ENCODE measurements around the gene RAPGEF3. TPM values are rescaled to one million over a fixed set of nuclear protein-coding genes. Genes with fewer than 3 reads are reported as not detected.

Gene RAPGEF3
- total and polyA plus RNA-seq, 2 of the 13 experiments (the other 11 are each of a cell fraction or from before 2014, with no cell fraction given), result 0.07 TPM

DNA sequence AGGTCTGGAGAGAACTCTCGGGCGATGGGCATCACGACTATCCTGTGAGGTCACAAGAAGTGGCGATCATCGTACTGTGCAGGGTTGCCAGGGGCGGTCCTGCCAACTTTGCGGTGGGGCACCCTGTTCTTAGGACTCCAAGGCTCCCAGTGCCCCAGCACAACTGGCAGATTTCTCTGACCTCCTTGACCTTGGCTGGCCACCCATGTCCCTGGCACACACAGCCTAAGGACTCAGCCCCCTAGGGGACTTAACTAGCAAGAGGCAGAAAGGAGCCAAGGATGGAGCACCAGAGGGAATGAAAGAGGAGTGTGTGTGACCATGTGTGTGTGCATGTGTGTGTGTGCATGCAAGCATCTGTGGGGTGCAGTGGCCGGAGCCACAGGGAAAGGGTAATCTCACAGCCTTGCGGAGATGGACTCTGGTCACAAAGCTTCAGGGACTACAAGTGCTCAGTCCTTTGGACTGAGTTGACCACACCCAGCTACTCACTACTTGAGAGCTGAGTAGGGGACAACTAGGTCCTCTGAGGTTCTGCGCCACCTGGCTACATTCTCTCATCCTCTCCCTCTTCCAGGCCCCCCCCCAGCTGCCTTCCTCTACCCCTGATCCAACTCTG, 28.1 kb upstream of the RAPGEF3 start:
- Histone ChIP-seq H3K9ac (ENCODE audit: insufficient read depth, low read depth, low read length) (no peak overlapping the region), H3K79me2 (ENCODE audit: insufficient read depth, low read length) (no peaks in the 10 kb centered on the region), H3K4me3 (replicated peaks in 1 of 3; ENCODE audit: insufficient read depth in 1 of 3, low read depth in 2 of 3, low read length in 3 of 3) (no peak overlapping the region), H3K27ac (ENCODE audit: extremely low read length, insufficient read depth, low read length) (no peak overlapping the region), H4K20me1 (ENCODE audit: insufficient read depth, low read length) (no peaks in the 10 kb centered on the region), H3K36me3 (replicated peaks in 1 of 2; ENCODE audit: control insufficient read depth in 1 of 2, insufficient read depth in 2 of 2, low read length in 2 of 2) (peaks cover 12 to 13% of the 10 kb centered on the region in 2 experiments; a peak in 3 of 5 replicates), H3K27me3 (ENCODE audit: control insufficient read depth in 1 of 2, insufficient read depth in 2 of 2, low read length in 2 of 2) (no peaks in the 10 kb centered on the region), H3K4me1 (ENCODE audit: insufficient read depth, low read length) (no peaks in the 10 kb centered on the region), H2AFZ (ENCODE audit: low read length) (no peak overlapping the region), H3K9me3 (ENCODE audit: low read length) (no peaks in the 10 kb centered on the region), H3K4me2 (ENCODE audit: low read depth, low read length) (no peak overlapping the region)
- no peak for FAIRE-seq
- DNase-seq (ENCODE audit: low spot score), result no peak
- ChIA-PET POLR2A (no interaction called here), CTCF (ENCODE audit: low intra/inter-chr PET ratio, low total read pairs) (no interaction called here)
- intact Hi-C loops (cut with micrococcal nuclease; ENCODE audit: unreplicated experiment) (no loop called here), in situ Hi-C loops (cut with HindIII; ENCODE audit: extremely low pct_ligation_motif_present, low pct_unique_long_range_greater_than_20kb) (loop anchor here (5.0 kb wide), 1 partner anchor 51 kb away; no protein-coding TSS in a partner anchor)
- no TSS peak for BruUV-seq (replicated peaks)
- no peak for ATAC-seq
- TF ChIP-seq ZFP36L2 (CRISPR knock-in tag; IDR thresholded peaks at IDR 0.05) (no peak), ZNF816 (CRISPR knock-in tag; IDR thresholded peaks at IDR 0.05; ENCODE audit: borderline replicate concordance) (no peak), SSRP1 (CRISPR knock-in tag; IDR thresholded peaks at IDR 0.05) (no peak), RXRA (CRISPR knock-in tag; IDR thresholded peaks at IDR 0.05) (no peak), HNF4G (IDR thresholded peaks at IDR 0.05; ENCODE audit: borderline replicate concordance, low read depth, low read length) (no peak), HNF4G (CRISPR knock-in tag; IDR thresholded peaks at IDR 0.05; ENCODE audit: borderline replicate concordance, low read depth) (no peak), NR1H2 (CRISPR knock-in tag; IDR thresholded peaks at IDR 0.05; ENCODE audit: borderline replicate concordance, low read depth) (no peak), TCF7L2 (IDR thresholded peaks at IDR 0.05; ENCODE audit: low read depth, low read length) (no peak), SAP130 (CRISPR knock-in tag; IDR thresholded peaks at IDR 0.05; ENCODE audit: low read depth) (no peak)
- TF ChIP-seq, protein P1, sequence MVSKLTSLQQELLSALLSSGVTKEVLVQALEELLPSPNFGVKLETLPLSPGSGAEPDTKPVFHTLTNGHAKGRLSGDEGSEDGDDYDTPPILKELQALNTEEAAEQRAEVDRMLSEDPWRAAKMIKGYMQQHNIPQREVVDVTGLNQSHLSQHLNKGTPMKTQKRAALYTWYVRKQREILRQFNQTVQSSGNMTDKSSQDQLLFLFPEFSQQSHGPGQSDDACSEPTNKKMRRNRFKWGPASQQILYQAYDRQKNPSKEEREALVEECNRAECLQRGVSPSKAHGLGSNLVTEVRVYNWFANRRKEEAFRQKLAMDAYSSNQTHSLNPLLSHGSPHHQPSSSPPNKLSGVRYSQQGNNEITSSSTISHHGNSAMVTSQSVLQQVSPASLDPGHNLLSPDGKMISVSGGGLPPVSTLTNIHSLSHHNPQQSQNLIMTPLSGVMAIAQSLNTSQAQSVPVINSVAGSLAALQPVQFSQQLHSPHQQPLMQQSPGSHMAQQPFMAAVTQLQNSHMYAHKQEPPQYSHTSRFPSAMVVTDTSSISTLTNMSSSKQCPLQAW (CRISPR knock-in tag; IDR thresholded peaks at IDR 0.05), result no peak
- TF ChIP-seq, protein P2, sequence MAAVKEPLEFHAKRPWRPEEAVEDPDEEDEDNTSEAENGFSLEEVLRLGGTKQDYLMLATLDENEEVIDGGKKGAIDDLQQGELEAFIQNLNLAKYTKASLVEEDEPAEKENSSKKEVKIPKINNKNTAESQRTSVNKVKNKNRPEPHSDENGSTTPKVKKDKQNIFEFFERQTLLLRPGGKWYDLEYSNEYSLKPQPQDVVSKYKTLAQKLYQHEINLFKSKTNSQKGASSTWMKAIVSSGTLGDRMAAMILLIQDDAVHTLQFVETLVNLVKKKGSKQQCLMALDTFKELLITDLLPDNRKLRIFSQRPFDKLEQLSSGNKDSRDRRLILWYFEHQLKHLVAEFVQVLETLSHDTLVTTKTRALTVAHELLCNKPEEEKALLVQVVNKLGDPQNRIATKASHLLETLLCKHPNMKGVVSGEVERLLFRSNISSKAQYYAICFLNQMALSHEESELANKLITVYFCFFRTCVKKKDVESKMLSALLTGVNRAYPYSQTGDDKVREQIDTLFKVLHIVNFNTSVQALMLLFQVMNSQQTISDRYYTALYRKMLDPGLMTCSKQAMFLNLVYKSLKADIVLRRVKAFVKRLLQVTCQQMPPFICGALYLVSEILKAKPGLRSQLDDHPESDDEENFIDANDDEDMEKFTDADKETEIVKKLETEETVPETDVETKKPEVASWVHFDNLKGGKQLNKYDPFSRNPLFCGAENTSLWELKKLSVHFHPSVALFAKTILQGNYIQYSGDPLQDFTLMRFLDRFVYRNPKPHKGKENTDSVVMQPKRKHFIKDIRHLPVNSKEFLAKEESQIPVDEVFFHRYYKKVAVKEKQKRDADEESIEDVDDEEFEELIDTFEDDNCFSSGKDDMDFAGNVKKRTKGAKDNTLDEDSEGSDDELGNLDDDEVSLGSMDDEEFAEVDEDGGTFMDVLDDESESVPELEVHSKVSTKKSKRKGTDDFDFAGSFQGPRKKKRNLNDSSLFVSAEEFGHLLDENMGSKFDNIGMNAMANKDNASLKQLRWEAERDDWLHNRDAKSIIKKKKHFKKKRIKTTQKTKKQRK (IDR thresholded peaks at IDR 0.05; ENCODE audit: low read length), result no peak
- TF ChIP-seq, protein P3, sequence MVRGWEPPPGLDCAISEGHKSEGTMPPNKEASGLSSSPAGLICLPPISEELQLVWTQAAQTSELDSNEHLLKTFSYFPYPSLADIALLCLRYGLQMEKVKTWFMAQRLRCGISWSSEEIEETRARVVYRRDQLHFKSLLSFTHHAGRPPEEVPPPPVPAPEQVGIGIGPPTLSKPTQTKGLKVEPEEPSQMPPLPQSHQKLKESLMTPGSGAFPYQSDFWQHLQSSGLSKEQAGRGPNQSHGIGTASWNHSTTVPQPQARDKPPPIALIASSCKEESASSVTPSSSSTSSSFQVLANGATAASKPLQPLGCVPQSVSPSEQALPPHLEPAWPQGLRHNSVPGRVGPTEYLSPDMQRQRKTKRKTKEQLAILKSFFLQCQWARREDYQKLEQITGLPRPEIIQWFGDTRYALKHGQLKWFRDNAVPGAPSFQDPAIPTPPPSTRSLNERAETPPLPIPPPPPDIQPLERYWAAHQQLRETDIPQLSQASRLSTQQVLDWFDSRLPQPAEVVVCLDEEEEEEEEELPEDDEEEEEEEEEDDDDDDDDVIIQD (CRISPR knock-in tag; IDR thresholded peaks at IDR 0.05; ENCODE audit: low read depth), result no peak
- TF ChIP-seq, protein P4, sequence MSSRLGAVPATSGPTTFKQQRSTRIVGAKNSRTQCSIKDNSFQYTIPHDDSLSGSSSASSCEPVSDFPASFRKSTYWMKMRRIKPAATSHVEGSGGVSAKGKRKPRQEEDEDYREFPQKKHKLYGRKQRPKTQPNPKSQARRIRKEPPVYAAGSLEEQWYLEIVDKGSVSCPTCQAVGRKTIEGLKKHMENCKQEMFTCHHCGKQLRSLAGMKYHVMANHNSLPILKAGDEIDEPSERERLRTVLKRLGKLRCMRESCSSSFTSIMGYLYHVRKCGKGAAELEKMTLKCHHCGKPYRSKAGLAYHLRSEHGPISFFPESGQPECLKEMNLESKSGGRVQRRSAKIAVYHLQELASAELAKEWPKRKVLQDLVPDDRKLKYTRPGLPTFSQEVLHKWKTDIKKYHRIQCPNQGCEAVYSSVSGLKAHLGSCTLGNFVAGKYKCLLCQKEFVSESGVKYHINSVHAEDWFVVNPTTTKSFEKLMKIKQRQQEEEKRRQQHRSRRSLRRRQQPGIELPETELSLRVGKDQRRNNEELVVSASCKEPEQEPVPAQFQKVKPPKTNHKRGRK (CRISPR knock-in tag; IDR thresholded peaks at IDR 0.05), result no peak
- WGBS (ENCODE audit: low lambda C conversion rate), result 100% methylated on average over 3 of the region's 10 CpGs
